Testis (tissue), 3 donors: ENCODE data around the gene ADNP2. TPM values are rescaled to one million over a fixed set of nuclear protein-coding genes. Genes with fewer than 3 reads are reported as not detected.

ENCODE experiments used
- DNase-seq: peaks from one replicate; pipeline ENCODE4 v3.0.0-alpha.2; 2019
- H3K27ac ChIP-seq, 2 donors: fragments of 200-600 bp; sonication (generic); one replicate each; pipeline ENCODE4 v1.5.1; 2019
- H3K27me3 ChIP-seq: fragments of 200-600 bp; sonication (generic); one replicate; pipeline ENCODE4 v1.5.1; 2019
- H3K36me3 ChIP-seq: fragments of 200-600 bp; sonication (generic); one replicate; pipeline ENCODE4 v1.5.1; 2017; ENCODE audit warnings: low read depth; ENCODE audit errors: missing control alignments
- H3K4me1 ChIP-seq: fragments of 200-600 bp; sonication (generic); one replicate; pipeline ENCODE4 v1.5.1; 2019
- H3K4me3 ChIP-seq, 2 donors: fragments of 200-600 bp; sonication (generic); one replicate each; pipeline ENCODE4 v1.5.1; 2017 to 2019
- H3K9me3 ChIP-seq: fragments of 200-600 bp; sonication (generic); one replicate; pipeline ENCODE4 v1.5.1; 2017
- CTCF ChIP-seq, 3 experiments: fragments of 450-650 bp in 2 of 3; fragments of 200-600 bp in 1 of 3; sonication (generic) in 1 of 3; IDR thresholded peaks; one replicate each; pipeline ENCODE4 v1.5.1; 2016 to 2019; ENCODE audit warnings: antibody characterized with exemption in 3 of 3, mild to moderate bottlenecking in 2 of 3, moderate library complexity in 1 of 3
- POLR2A ChIP-seq: fragments of 450-650 bp; IDR thresholded peaks from one replicate; pipeline ENCODE4 v1.6.1; 2017; ENCODE audit warnings: antibody characterized with exemption, mild to moderate bottlenecking, moderate library complexity
- WGBS, 2 donors: methylation state at CpG; one replicate each; pipeline ENCODE4 v1.1.5; 2018; 5-methylcytosine and 5-hydroxymethylcytosine counted together
- intact Hi-C: fragments of 100-400 bp; cut with DNase I; formaldehyde crosslinking; loops from one replicate; pipeline ENCODE4 v1.15.1; 2023; ENCODE audit warnings: low total_unique reads
- polyA plus RNA-seq: library from polyadenylated mRNA; stranded (reverse); fragments of 350-450 nt; fragmentation: Illumina TruSeq; extraction: RNeasy Lipid Tissue Mini Kit (QIAGEN cat#74804); gene quantifications from one replicate; pipeline ENCODE4 v1.2.3, GENCODE V29; 2014; ENCODE audit warnings: low read depth, low replicate concordance; ENCODE audit not compliant: insufficient read depth
- total RNA-seq, 2 donors: library from RNA; depleted of rRNA; stranded (reverse); fragments of >200 nt; gene quantifications; one replicate each; pipeline ENCODE4 v1.2.3, GENCODE V29; 2016

Gene ADNP2
- total and polyA plus RNA-seq, 3 donors from 2014 or later = 50.0 to 57.7 (median 56.8) TPM

- 54 to 59% methylated on average over 17 of the region's 17 CpGs for WGBS, 2 donors
- Histone ChIP-seq H3K36me3 (no peaks in the 10 kb centered on the region), H3K27ac (no peak overlapping the region), H3K9me3 (no peaks in the 10 kb centered on the region), H3K27me3 (no peaks in the 10 kb centered on the region), H3K4me3 (no peak overlapping the region), H3K4me1 (no peaks in the 10 kb centered on the region)
- no peak for TF ChIP-seq CTCF (IDR thresholded peaks at IDR 0.05)
- TF ChIP-seq POLR2A = no peak
- no peak for DNase-seq
- intact Hi-C loops = no loop called here
Observed at GRCh38 chr18:80176334-80177073, 67.4 kb downstream of the ADNP2 start.

- intact Hi-C loops = no loop called here
- no peaks in the 10 kb centered on the region for H3K27me3 ChIP-seq
- no peak for DNase-seq
- TF ChIP-seq CTCF (IDR thresholded peaks at IDR 0.05) (no peak), POLR2A (no peak)
- H3K9me3 ChIP-seq = no peaks in the 10 kb centered on the region
- H3K4me3 ChIP-seq = no peak overlapping the region
- no peak overlapping the region for H3K27ac ChIP-seq
- H3K36me3 ChIP-seq = no peaks in the 10 kb centered on the region
- H3K4me1 ChIP-seq = peaks cover 4% of the 10 kb centered on the region
- 80 to 92% methylated on average over 8 of the region's 8 CpGs for WGBS, 2 donors
Observed at GRCh38 chr18:80177128-80177527, 68.1 kb downstream of the ADNP2 start.

- intact Hi-C loops = no loop called here
- TF ChIP-seq CTCF (IDR thresholded peaks at IDR 0.05) (no peak), POLR2A (no peak)
- H3K4me1 ChIP-seq = peaks cover 7% of the 10 kb centered on the region
Observed at GRCh38 chr18:80178935-80179818, 70.1 kb downstream of the ADNP2 start.

GRCh38 chr18:80179857-80180558, 70.9 kb downstream of the ADNP2 start:
- Histone ChIP-seq H3K4me1 (peaks cover 7% of the 10 kb centered on the region), H3K9me3 (no peaks in the 10 kb centered on the region), H3K4me3 (no peak overlapping the region), H3K36me3 (no peaks in the 10 kb centered on the region), H3K27me3 (no peaks in the 10 kb centered on the region), H3K27ac (no peak overlapping the region)
- intact Hi-C loops = no loop called here
- WGBS, 2 donors = 89 to 92% methylated on average over 11 to 19 of the region's 20 CpGs
- TF ChIP-seq CTCF (IDR thresholded peaks at IDR 0.05) = no peak
- DNase-seq = no peak

More at GRCh38 chr18:80178935-80179818, 70.1 kb downstream of the ADNP2 start:
- DNase-seq = no peak
- WGBS, 2 donors = 91 to 93% methylated on average over 30 of the region's 30 CpGs
- Histone ChIP-seq H3K36me3 (no peaks in the 10 kb centered on the region), H3K9me3 (no peaks in the 10 kb centered on the region), H3K27ac (no peak overlapping the region), H3K4me3 (no peak overlapping the region), H3K27me3 (no peaks in the 10 kb centered on the region)
